WTC11 (cell line): ENCODE measurements around the gene HPCAL1. TPM values are rescaled to one million over a fixed set of nuclear protein-coding genes. Genes with fewer than 3 reads are reported as not detected.

Experiments used
- ATAC-seq: fragments of 200-7000 bp; cut with Tn5 transposase; 2 replicates; pipeline ENCODE4 v1.10.0; 2021; ENCODE audit warnings: mild to moderate bottlenecking, moderate library complexity
- CTCF ChIA-PET: fragments of 300-600 bp; sonication (Branson Sonifier 250); formaldehyde crosslinking; loops from one replicate; lab custom pipeline; 2021; ENCODE audit warnings: antibody characterized with exemption; lab: Charles Lee
- POLR2A ChIA-PET: fragments of 350-600 bp; sonication (Branson Sonifier 250); formaldehyde crosslinking; loops from one replicate; lab custom pipeline; 2021; ENCODE audit warnings: antibody characterized with exemption; lab: Charles Lee
- DNase-seq: peaks from one replicate; pipeline ENCODE4 v3.0.0; 2021; ENCODE audit warnings: low spot score
- H3K27ac Mint-ChIP-seq: 2 replicates; pipeline ENCODE4 v1.8.0; 2021; ENCODE audit warnings: mixed read lengths
- H3K27me3 Mint-ChIP-seq: 2 replicates; pipeline ENCODE4 v1.8.0; 2021; ENCODE audit warnings: low read depth, mild to moderate bottlenecking, moderate library complexity, mixed read lengths
- H3K36me3 Mint-ChIP-seq: 2 replicates; pipeline ENCODE4 v1.8.0; 2021; ENCODE audit warnings: mixed read lengths
- H3K4me1 Mint-ChIP-seq: 2 replicates; pipeline ENCODE4 v1.8.0; 2022; ENCODE audit warnings: mixed read lengths
- H3K4me3 Mint-ChIP-seq: 2 replicates; pipeline ENCODE4 v1.8.0; 2021; ENCODE audit warnings: mild to moderate bottlenecking, moderate library complexity, mixed read lengths
- H3K9me3 Mint-ChIP-seq: 2 replicates; pipeline ENCODE4 v1.8.0; 2021; ENCODE audit warnings: mixed read lengths
- CBFB ChIP-seq: sonication (generic); formaldehyde crosslinking; IDR thresholded peaks from 2 replicates; pipeline ENCODE4 v1.8.1; 2022; ENCODE audit warnings: mild to moderate bottlenecking, low read depth, missing genetic modification reagents
- CDX4 ChIP-seq: fragments of 250-450 bp; sonication (Bioruptor Pico); IDR thresholded peaks from 2 replicates; pipeline ENCODE4 v1.9.0; 2021; ENCODE audit warnings: moderate library complexity, mild to moderate bottlenecking, inconsistent platforms, borderline replicate concordance
- CTCF ChIP-seq: fragments of 200-600 bp; IDR thresholded peaks from 2 replicates; pipeline ENCODE4 v1.8.0; 2022; ENCODE audit warnings: antibody characterized with exemption
- E2F4 ChIP-seq: sonication (generic); formaldehyde crosslinking; IDR thresholded peaks from 2 replicates; pipeline ENCODE4 v1.8.1; 2022; ENCODE audit warnings: low read depth, mild to moderate bottlenecking, moderate library complexity, missing genetic modification reagents, borderline replicate concordance
- E2F5 ChIP-seq: sonication (generic); formaldehyde crosslinking; IDR thresholded peaks from 2 replicates; pipeline ENCODE4 v1.8.1; 2022; ENCODE audit warnings: mild to moderate bottlenecking, moderate library complexity, missing genetic modification reagents
- ELF4 ChIP-seq: sonication (generic); formaldehyde crosslinking; IDR thresholded peaks from 2 replicates; pipeline ENCODE4 v1.8.1; 2022; ENCODE audit warnings: low read depth, mild to moderate bottlenecking, moderate library complexity, missing genetic modification reagents
- EMX1 ChIP-seq: fragments of 250-450 bp; sonication (Bioruptor Pico); IDR thresholded peaks from 2 replicates; pipeline ENCODE4 v1.8.0; 2021; ENCODE audit warnings: mild to moderate bottlenecking
- ESRRA ChIP-seq: sonication (generic); formaldehyde crosslinking; IDR thresholded peaks from 2 replicates; pipeline ENCODE4 v1.8.1; 2022; ENCODE audit warnings: mild to moderate bottlenecking, missing genetic modification reagents, borderline replicate concordance
- GABPB1 ChIP-seq: sonication (generic); formaldehyde crosslinking; IDR thresholded peaks from 2 replicates; pipeline ENCODE4 v1.8.1; 2023; ENCODE audit warnings: mild to moderate bottlenecking, missing genetic modification reagents
- HMGA2 ChIP-seq: fragments of 250-450 bp; sonication (Bioruptor Pico); IDR thresholded peaks from 2 replicates; pipeline ENCODE4 v1.4.0; 2021; ENCODE audit warnings: mild to moderate bottlenecking, moderate library complexity
- IRF1 ChIP-seq: sonication (generic); formaldehyde crosslinking; IDR thresholded peaks from 2 replicates; pipeline ENCODE4 v1.8.0; 2023; ENCODE audit warnings: missing genetic modification reagents
- NFYB ChIP-seq: sonication (generic); formaldehyde crosslinking; conservative IDR thresholded peaks from 2 replicates; pipeline ENCODE4 v1.8.0; 2022; ENCODE audit warnings: low read depth, missing genetic modification reagents
- RORB ChIP-seq: fragments of 250-450 bp; sonication (Bioruptor Pico); IDR thresholded peaks from 2 replicates; pipeline ENCODE4 v1.9.0; 2021; ENCODE audit warnings: mild to moderate bottlenecking
- SMAD4 ChIP-seq: sonication (generic); formaldehyde crosslinking; IDR thresholded peaks from 2 replicates; pipeline ENCODE4 v1.8.0; 2022; ENCODE audit warnings: mild to moderate bottlenecking, missing genetic modification reagents
- USF1 ChIP-seq: sonication (generic); formaldehyde crosslinking; IDR thresholded peaks from 2 replicates; pipeline ENCODE4 v1.8.0; 2022; ENCODE audit warnings: mild to moderate bottlenecking, missing genetic modification reagents
- USF2 ChIP-seq: sonication (generic); formaldehyde crosslinking; IDR thresholded peaks from 2 replicates; pipeline ENCODE4 v1.8.1; 2023; ENCODE audit warnings: mild to moderate bottlenecking, missing genetic modification reagents, moderate library complexity
- ZNF121 ChIP-seq: sonication (generic); formaldehyde crosslinking; IDR thresholded peaks from 2 replicates; pipeline ENCODE4 v1.8.0; 2023; ENCODE audit warnings: missing genetic modification reagents
- ZNF138 ChIP-seq: sonication (generic); formaldehyde crosslinking; conservative IDR thresholded peaks from 2 replicates; pipeline ENCODE4 v1.8.1; 2022; ENCODE audit warnings: mild to moderate bottlenecking, moderate library complexity, missing genetic modification reagents
- ZNF219 ChIP-seq: sonication (generic); formaldehyde crosslinking; IDR thresholded peaks from 2 replicates; pipeline ENCODE4 v1.8.0; 2023; ENCODE audit warnings: missing genetic modification reagents, mild to moderate bottlenecking, borderline replicate concordance
- ZNF232 ChIP-seq: sonication (generic); formaldehyde crosslinking; IDR thresholded peaks from 2 replicates; pipeline ENCODE4 v1.8.0; 2022; ENCODE audit warnings: mild to moderate bottlenecking, missing genetic modification reagents
- total RNA-seq: library from RNA; stranded (reverse); gene quantifications from 3 replicates; pipeline ENCODE4 v1.2.3, GENCODE V29; 2021

HPCAL1 gene
- total RNA-seq, 1 experiment from 2014 or later: 11.8 TPM

- TF ChIP-seq GABPB1 (CRISPR knock-in tag): 0 out of 2 replicates have a peak, but pooled peaks have one; percentile 37
- TF ChIP-seq USF1: no peak
- no peak for TF ChIP-seq ZNF232 (CRISPR knock-in tag)
- TF ChIP-seq E2F4 (CRISPR knock-in tag): no peak
- TF ChIP-seq ZNF219 (CRISPR knock-in tag): no peak
- TF ChIP-seq RORB: no peak
- POLR2A ChIA-PET: no interaction called here
- Mint-ChIP-seq H3K4me1 (no peaks in the 10 kb centered on the region), H3K27ac (no peak overlapping the region), H3K9me3 (no peaks in the 10 kb centered on the region), H3K36me3 (peaks cover 16% of the 10 kb centered on the region), H3K4me3 (no peak overlapping the region), H3K27me3 (no peaks in the 10 kb centered on the region)
- no peak for DNase-seq
- ATAC-seq: no peak
- CTCF ChIA-PET: interaction anchor here (2.8 kb wide), 1 partner anchor 29 kb away, joined by 10 read pairs; no protein-coding TSS in a partner anchor
Measured at GRCh38 chr2:10437806-10438205, 135.1 kb downstream of the HPCAL1 start.

GRCh38 chr2:10438688-10439087 is 136.0 kb downstream of the HPCAL1 start:
- POLR2A ChIA-PET: interaction anchor here (0.9 to 1.3 kb wide), 2 partner anchors 9 to 298 kb away, joined by 3 to 5 read pairs; partner anchors contain the start of gene ODC1
- Mint-ChIP-seq H3K9me3 (no peaks in the 10 kb centered on the region), H3K27ac (no peak overlapping the region), H3K27me3 (no peaks in the 10 kb centered on the region), H3K36me3 (peaks cover 25% of the 10 kb centered on the region), H3K4me3 (no peak overlapping the region), H3K4me1 (no peaks in the 10 kb centered on the region)
- TF ChIP-seq USF2 (CRISPR knock-in tag) (no peak), CBFB (CRISPR knock-in tag) (no peak), E2F4 (CRISPR knock-in tag) (no peak), NFYB (CRISPR knock-in tag) (no peak)
- CTCF ChIA-PET: interaction anchor here (0.8 to 2.8 kb wide), 5 partner anchors 30 to 366 kb away, joined by 3 to 10 read pairs (median 3); no protein-coding TSS in a partner anchor
- DNase-seq (no peak), ATAC-seq (no peak)

- Mint-ChIP-seq H3K9me3 (no peaks in the 10 kb centered on the region), H3K27ac (peak overlapping the region; percentile 11; the same call in 1 of the 2 replicates), H3K27me3 (no peaks in the 10 kb centered on the region), H3K36me3 (peaks cover 28% of the 10 kb centered on the region), H3K4me3 (no peak overlapping the region), H3K4me1 (no peaks in the 10 kb centered on the region)
- CTCF ChIA-PET: interaction anchor here (0.8 to 2.8 kb wide), 5 partner anchors 30 to 366 kb away, joined by 3 to 10 read pairs (median 3); no protein-coding TSS in a partner anchor
- ATAC-seq (no peak), DNase-seq (no peak)
- POLR2A ChIA-PET: interaction anchor here (0.9 to 1.3 kb wide), 2 partner anchors 9 to 299 kb away, joined by 3 to 5 read pairs; partner anchors contain the start of gene ODC1
- no peak for TF ChIP-seq CDX4 (CRISPR knock-in tag)
- no peak for TF ChIP-seq E2F5 (CRISPR knock-in tag)
- TF ChIP-seq CTCF: no peak
- TF ChIP-seq IRF1: no peak
- TF ChIP-seq SMAD4 (CRISPR knock-in tag): no peak
- no peak for TF ChIP-seq ZNF121 (CRISPR knock-in tag)
- no peak for TF ChIP-seq ZNF219 (CRISPR knock-in tag)
- TF ChIP-seq EMX1: no peak
- TF ChIP-seq ZNF232 (CRISPR knock-in tag): no peak
- TF ChIP-seq HMGA2 (CRISPR knock-in tag): no peak
- no peak for TF ChIP-seq ZNF138 (CRISPR knock-in tag)
- no peak for TF ChIP-seq ELF4 (CRISPR knock-in tag)
- no peak for TF ChIP-seq ESRRA (CRISPR knock-in tag)
Measured at GRCh38 chr2:10439185-10439879, 136.6 kb downstream of the HPCAL1 start.
